ENCODE results near the gene SLC35F4.

- no peak for TF ChIP-seq SIN3A (IDR thresholded peaks at IDR 0.05; ENCODE audit: borderline replicate concordance, insufficient read depth, low read length)
- no peak for TF ChIP-seq POLR2AphosphoS5 (IDR thresholded peaks at IDR 0.05; ENCODE audit: low read depth, low read length)
- TF ChIP-seq REST (IDR thresholded peaks at IDR 0.05; ENCODE audit: insufficient read depth in 1 of 2, low read depth in 2 of 2, low read length in 2 of 2): no peak
- no peak for TF ChIP-seq FOXP2 (optimal IDR thresholded peaks at IDR 0.05; ENCODE audit: borderline replicate concordance, extremely low read depth, extremely low read length, insufficient read depth)
Observed at GRCh38 chr14:57771801-57772200, 94.1 kb downstream of the SLC35F4 start.

All from PFSK-1 (cell line).